ENCODE data around the gene TMEM217. TPM values are rescaled to one million over a fixed set of nuclear protein-coding genes. Genes with fewer than 3 reads are reported as not detected.
"Not testable (repeated sequence)": the region's sequence is repeated elsewhere in the genome, so short reads cannot be mapped to it uniquely, and the experiment has no call there.

The TMEM217 gene
- total RNA-seq: 1.8 to 4.5 TPM (median 4.0 TPM) in 3 replicates
- long read RNA-seq, partial matches to known transcripts: 3 of 5 reads
- long read RNA-seq, other reads (novel, unspliced or antisense): 2 of 5 reads

DNA sequence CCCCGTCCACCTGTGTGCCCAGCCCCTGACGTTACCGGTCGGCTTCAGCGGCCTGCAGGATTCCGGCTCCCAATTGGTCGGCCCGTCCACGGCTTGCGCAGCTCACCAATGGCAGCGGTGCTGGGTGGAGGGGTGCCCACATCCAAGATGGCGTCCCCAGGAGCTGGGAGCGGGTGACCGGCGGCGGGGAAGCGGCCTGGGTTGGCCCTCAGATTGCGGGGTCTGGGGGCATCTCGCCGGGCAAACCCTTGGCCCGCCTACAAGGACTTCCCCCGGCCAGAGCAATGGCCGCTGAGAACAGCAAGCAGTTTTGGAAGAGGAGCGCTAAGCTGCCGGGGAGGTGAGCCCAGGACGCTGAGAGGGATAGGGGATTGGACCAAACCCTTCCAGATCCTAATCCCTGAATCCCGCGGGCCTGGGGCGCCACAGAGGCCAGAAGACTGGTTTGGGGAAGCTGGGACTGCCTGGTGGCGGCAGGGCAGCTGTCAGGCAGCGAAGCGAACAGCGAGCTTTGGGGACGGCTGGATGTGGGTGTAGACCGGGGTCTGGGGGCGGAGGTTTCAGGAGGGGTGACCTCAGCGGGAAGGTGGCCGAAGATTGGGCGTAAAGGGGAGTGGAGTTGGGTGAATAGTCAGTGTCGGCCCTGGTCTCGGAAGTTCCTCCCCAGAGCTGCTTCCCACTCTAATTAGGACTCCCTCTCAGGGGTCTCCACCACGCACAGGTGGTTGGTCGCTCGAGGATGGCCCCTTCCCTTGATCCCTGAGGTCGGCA, at the start of gene TMEM217, which contains the start of gene TBC1D22B:
TSS of gene TMEM217 (minus strand) at position 511 of the 771 bp plus-strand sequence. CDS start 39,114 bp downstream, outside the sequence.
TSS of gene TBC1D22B (plus strand) at position 139 of the 771 bp plus-strand sequence. CDS start at position 285, 146 bp downstream.
- peak within 1 kb of the TSS; percentile 96 for H3K27ac Mint-ChIP-seq (ENCODE audit: unreplicated experiment)
- no peak for TF ChIP-seq CTCF (IDR thresholded peaks at IDR 0.05)
- H3K4me3 Mint-ChIP-seq (ENCODE audit: unreplicated experiment): peak within 1 kb of the TSS; percentile 96
- no peaks in the 10 kb centered on the region for H3K9me3 Mint-ChIP-seq (ENCODE audit: low read depth)
- peaks cover 37% of the 10 kb centered on the region for H3K4me1 Mint-ChIP-seq (ENCODE audit: low read depth)
- no peaks in the 10 kb centered on the region for H3K27me3 Mint-ChIP-seq (ENCODE audit: low read depth)
- DNase-seq (ENCODE audit: low spot score): peak; percentile 99
- H3K36me3 Mint-ChIP-seq (ENCODE audit: low read depth): peaks cover 2% of the 10 kb centered on the region

DNA sequence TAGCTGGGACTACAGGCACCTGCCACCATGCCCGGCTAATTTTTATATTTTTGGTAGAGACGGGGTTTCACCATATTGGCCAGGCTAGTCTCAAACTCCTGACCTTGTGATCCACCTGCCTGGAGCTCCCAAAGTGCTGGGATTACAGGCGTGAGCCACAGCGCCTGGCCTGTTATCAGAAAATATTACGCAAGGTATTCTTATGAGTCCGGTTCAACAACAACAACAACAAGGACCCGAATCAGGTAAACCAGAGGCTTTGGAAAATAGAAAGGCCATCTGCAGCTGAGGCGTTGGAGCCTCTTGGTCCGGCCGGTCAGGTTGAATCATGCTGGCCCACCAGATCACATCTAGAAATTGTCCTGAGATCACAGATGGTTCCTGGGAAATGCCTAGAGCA, 49.5 kb upstream of the TMEM217 start:
- DNase-seq (ENCODE audit: low spot score); H3K36me3 Mint-ChIP-seq (ENCODE audit: low read depth); H3K27me3 Mint-ChIP-seq (ENCODE audit: low read depth); H3K4me3 Mint-ChIP-seq (ENCODE audit: unreplicated experiment); H3K9me3 Mint-ChIP-seq (ENCODE audit: low read depth): not testable (repeated sequence)
- Mint-ChIP-seq H3K27ac (ENCODE audit: unreplicated experiment) (peak overlapping the region; percentile 1), H3K4me1 (ENCODE audit: low read depth) (peaks cover 25% of the 10 kb centered on the region)

GRCh38 chr6:37306624-37307222, 48.8 kb upstream of the TMEM217 start:
- H3K27me3 Mint-ChIP-seq (ENCODE audit: low read depth): no peaks in the 10 kb centered on the region

GRCh38 chr6:37305841-37306425, 48.0 kb upstream of the TMEM217 start:
- Mint-ChIP-seq H3K27ac (ENCODE audit: unreplicated experiment) (no peak overlapping the region), H3K36me3 (ENCODE audit: low read depth) (peaks cover 5% of the 10 kb centered on the region), H3K4me3 (ENCODE audit: unreplicated experiment) (no peak overlapping the region), H3K27me3 (ENCODE audit: low read depth) (no peaks in the 10 kb centered on the region), H3K4me1 (ENCODE audit: low read depth) (peaks cover 15% of the 10 kb centered on the region), H3K9me3 (ENCODE audit: low read depth) (no peaks in the 10 kb centered on the region)
- DNase-seq (ENCODE audit: low spot score): no peak
- TF ChIP-seq CTCF (IDR thresholded peaks at IDR 0.05): no peak

More at GRCh38 chr6:37306624-37307222, 48.8 kb upstream of the TMEM217 start:
- Mint-ChIP-seq H3K27ac (ENCODE audit: unreplicated experiment) (peak overlapping the region; percentile 36), H3K4me3 (ENCODE audit: unreplicated experiment) (no peak overlapping the region), H3K36me3 (ENCODE audit: low read depth) (peaks cover 5% of the 10 kb centered on the region), H3K4me1 (ENCODE audit: low read depth) (peaks cover 18% of the 10 kb centered on the region), H3K9me3 (ENCODE audit: low read depth) (no peaks in the 10 kb centered on the region)
- DNase-seq (ENCODE audit: low spot score): no peak
- no peak for TF ChIP-seq CTCF (IDR thresholded peaks at IDR 0.05)

DNA sequence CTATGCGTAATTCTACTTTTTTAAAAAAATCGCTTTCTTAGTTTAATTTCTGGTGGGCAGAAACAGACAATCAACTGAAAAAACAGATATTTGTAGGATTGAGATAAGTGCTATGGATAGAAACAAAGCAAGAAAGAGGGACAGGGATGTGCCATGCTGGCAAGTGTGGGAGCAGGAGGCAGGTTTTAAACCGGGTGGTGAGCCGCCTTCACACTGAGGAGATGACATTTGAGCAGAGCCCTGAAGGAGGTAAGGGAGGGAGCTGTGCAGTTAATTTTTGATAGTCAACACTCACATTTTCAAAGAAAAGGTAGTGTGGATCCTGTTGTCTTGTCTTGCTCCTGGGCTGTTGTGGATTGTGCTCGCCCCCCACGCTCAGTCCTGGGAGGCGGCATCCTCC, 46.8 kb upstream of the TMEM217 start:
- no peak overlapping the region for H3K27ac Mint-ChIP-seq (ENCODE audit: unreplicated experiment)
- H3K4me1 Mint-ChIP-seq (ENCODE audit: low read depth): peaks cover 15% of the 10 kb centered on the region
- no peaks in the 10 kb centered on the region for H3K27me3 Mint-ChIP-seq (ENCODE audit: low read depth)
- no peak for TF ChIP-seq CTCF (IDR thresholded peaks at IDR 0.05)
- H3K4me3 Mint-ChIP-seq (ENCODE audit: unreplicated experiment): no peak overlapping the region
- peaks cover 5% of the 10 kb centered on the region for H3K36me3 Mint-ChIP-seq (ENCODE audit: low read depth)
- H3K9me3 Mint-ChIP-seq (ENCODE audit: low read depth): no peaks in the 10 kb centered on the region
- DNase-seq (ENCODE audit: low spot score): no peak

All from chondrocyte (in vitro differentiated cells).